ENCODE data around the gene BMPER. TPM values are rescaled to one million over a fixed set of nuclear protein-coding genes. Genes with fewer than 3 reads are reported as not detected.

BMPER gene
- total RNA-seq, 1 donor from 2014 or later: not detected

- peaks cover 3% of the 10 kb centered on the region for H3K27me3 Mint-ChIP-seq
- ChIA-PET POLR2A (no interaction called here), CTCF (no interaction called here)
- ATAC-seq (ENCODE audit: low read depth) (no peak), DNase-seq (no peak)
- H3K27ac Mint-ChIP-seq: no peak overlapping the region
- no peaks in the 10 kb centered on the region for H3K4me1 Mint-ChIP-seq
- intact Hi-C loops (cut with micrococcal nuclease): no loop called here
- H3K4me3 Mint-ChIP-seq: no peak overlapping the region
- H3K9me3 Mint-ChIP-seq: no peaks in the 10 kb centered on the region
- H3K36me3 Mint-ChIP-seq (ENCODE audit: low read depth): no peaks in the 10 kb centered on the region
- TF ChIP-seq CTCF (IDR thresholded peaks at IDR 0.05): no peak
Observed at GRCh38 chr7:34057956-34058355, 152.6 kb downstream of the BMPER start.

GRCh38 chr7:34058801-34059135 lies 153.4 kb downstream of the BMPER start:
- ChIA-PET CTCF (no interaction called here), POLR2A (no interaction called here)
- H3K9me3 Mint-ChIP-seq: no peaks in the 10 kb centered on the region
- peaks cover 3% of the 10 kb centered on the region for H3K27me3 Mint-ChIP-seq
- TF ChIP-seq CTCF (IDR thresholded peaks at IDR 0.05): no peak
- H3K4me3 Mint-ChIP-seq: no peak overlapping the region
- no peaks in the 10 kb centered on the region for H3K36me3 Mint-ChIP-seq (ENCODE audit: low read depth)
- DNase-seq (no peak), ATAC-seq (ENCODE audit: low read depth) (no peak)
- H3K27ac Mint-ChIP-seq: no peak overlapping the region
- intact Hi-C loops (cut with micrococcal nuclease): no loop called here
- no peaks in the 10 kb centered on the region for H3K4me1 Mint-ChIP-seq

DNA sequence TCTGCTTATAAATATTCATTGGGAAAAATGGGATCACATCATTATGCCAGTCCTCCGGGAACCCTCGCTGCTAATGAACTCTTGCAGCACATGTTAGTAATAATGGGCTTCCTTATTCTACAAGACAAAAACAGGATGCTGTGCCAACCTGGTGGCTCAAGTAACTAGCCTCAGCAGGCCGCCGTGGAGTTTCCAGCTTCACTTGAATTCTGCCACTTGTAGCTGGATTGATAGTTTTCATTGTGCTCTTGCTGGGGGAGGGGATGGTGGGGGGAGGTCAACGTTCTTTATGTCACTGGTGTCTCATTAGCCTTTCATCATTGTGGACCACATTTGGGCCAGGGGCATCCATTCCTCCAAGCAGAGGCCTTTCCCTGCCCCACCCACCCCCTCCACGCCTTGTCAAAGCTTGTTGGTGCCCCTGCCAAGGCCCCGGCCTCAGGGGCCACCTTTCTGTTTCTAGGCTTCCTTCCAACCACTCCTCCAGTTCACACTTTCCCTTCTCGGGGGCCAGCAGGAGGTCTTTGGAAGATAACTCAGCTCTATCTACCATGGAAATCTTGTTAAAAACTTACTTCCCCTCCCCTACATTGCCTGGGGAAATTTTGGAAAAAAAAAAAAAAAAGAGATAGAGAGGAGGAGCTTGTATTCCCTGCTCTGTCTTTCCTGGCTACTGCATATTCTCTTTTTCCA lies 153.9 kb downstream of the BMPER start:
- intact Hi-C loops (cut with micrococcal nuclease): no loop called here
- Mint-ChIP-seq H3K9me3 (no peaks in the 10 kb centered on the region), H3K27ac (no peak overlapping the region), H3K27me3 (peaks cover 3% of the 10 kb centered on the region), H3K4me3 (no peak overlapping the region), H3K4me1 (no peaks in the 10 kb centered on the region), H3K36me3 (ENCODE audit: low read depth) (no peaks in the 10 kb centered on the region)
- no peak for TF ChIP-seq CTCF (IDR thresholded peaks at IDR 0.05)
- DNase-seq (no peak), ATAC-seq (ENCODE audit: low read depth) (no peak)
- CTCF ChIA-PET: no interaction called here
- POLR2A ChIA-PET: no interaction called here

DNA sequence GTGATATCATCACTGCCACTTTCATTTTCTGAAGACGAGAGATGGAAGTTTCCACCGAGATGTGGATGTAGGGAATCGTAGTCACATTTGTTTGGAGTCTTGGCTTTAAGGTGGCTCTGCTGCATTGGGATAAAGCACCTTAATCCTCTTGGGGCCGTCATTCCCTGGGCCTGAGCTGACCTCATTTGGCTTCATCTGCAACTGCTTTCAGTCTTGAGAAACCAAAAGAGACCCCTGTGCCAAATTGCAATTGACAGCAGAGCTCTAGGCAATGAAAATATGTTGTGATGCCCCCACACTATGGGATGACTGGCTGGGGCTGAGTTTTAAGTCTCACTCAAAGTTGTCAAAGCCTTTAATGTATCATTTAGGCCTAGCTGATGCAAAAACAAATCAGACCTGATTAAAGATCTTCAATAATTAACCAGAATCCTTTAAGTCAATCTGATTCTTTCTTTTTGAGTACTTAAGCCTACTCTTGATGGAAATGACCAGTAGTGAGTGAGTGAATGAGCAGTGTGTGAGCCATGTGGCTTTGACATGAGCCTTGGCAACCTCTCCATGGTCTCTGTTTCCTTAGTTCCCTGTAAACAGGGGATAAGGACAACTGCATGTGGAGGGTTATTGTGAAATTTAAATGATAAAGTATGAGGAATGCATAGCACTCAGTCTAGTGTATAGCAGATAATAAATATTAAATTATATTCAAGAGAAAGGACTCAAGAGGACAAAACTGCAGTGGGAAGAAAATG lies 155.0 kb downstream of the BMPER start:
- DNase-seq (no peak), ATAC-seq (ENCODE audit: low read depth) (no peak)
- ChIA-PET POLR2A (no interaction called here), CTCF (no interaction called here)
- H3K27ac Mint-ChIP-seq: no peak overlapping the region
- intact Hi-C loops (cut with micrococcal nuclease): no loop called here
- H3K4me1 Mint-ChIP-seq: no peaks in the 10 kb centered on the region
- TF ChIP-seq CTCF (IDR thresholded peaks at IDR 0.05): no peak
- no peaks in the 10 kb centered on the region for H3K36me3 Mint-ChIP-seq (ENCODE audit: low read depth)
- H3K27me3 Mint-ChIP-seq: peaks cover 3% of the 10 kb centered on the region
- no peak overlapping the region for H3K4me3 Mint-ChIP-seq
- H3K9me3 Mint-ChIP-seq: no peaks in the 10 kb centered on the region

- Mint-ChIP-seq H3K4me3 (no peak overlapping the region), H3K36me3 (ENCODE audit: low read depth) (no peaks in the 10 kb centered on the region), H3K4me1 (no peaks in the 10 kb centered on the region), H3K27me3 (peaks cover 3% of the 10 kb centered on the region), H3K27ac (no peak overlapping the region), H3K9me3 (no peaks in the 10 kb centered on the region)
- intact Hi-C loops (cut with micrococcal nuclease): no loop called here
- POLR2A ChIA-PET: no interaction called here
- no peak for TF ChIP-seq CTCF (IDR thresholded peaks at IDR 0.05)
- no peak for DNase-seq
- no peak for ATAC-seq (ENCODE audit: low read depth)
- CTCF ChIA-PET: no interaction called here
Observed at GRCh38 chr7:34061149-34061548, 155.8 kb downstream of the BMPER start.

Data from activated B cell treated with CpG ODN at 0.5 μM for 24 hours (primary cell).